Stimulated activated CD8-positive, alpha-beta memory T cell treated with anti-CD3 and anti-CD28 coated beads, Interleukin-12 subunit alpha, Interleukin-12 subunit beta, amount 100 ng/mL, for 24 hours (primary cell): ENCODE data around the gene CD200R1L.

ENCODE experiments used
- DNase-seq: peaks from one replicate; pipeline ENCODE4 v3.0.0-alpha.2; 2020; ENCODE audit errors: extremely low read depth

Gene CD200R1L

DNA sequence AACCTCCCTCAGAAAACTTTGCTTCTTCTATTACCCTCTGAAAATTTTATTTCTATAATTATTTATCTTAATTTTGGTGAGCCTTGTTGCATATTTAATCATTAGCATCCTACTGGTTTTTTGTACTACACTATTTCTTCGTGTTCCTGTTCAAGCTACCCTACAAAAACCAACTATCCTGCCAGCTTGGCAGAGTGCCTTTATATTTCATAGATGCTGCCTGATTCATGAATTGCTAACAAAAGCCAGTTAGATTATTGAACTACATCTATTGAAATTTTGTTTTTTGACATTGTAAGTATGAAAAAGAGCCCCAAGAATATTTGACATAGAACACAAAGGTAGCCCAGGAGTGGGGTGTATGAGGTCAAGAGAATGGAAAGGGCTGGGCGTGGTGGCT lies 78.9 kb downstream of the CD200R1L start:
- DNase-seq, result no peak

DNA sequence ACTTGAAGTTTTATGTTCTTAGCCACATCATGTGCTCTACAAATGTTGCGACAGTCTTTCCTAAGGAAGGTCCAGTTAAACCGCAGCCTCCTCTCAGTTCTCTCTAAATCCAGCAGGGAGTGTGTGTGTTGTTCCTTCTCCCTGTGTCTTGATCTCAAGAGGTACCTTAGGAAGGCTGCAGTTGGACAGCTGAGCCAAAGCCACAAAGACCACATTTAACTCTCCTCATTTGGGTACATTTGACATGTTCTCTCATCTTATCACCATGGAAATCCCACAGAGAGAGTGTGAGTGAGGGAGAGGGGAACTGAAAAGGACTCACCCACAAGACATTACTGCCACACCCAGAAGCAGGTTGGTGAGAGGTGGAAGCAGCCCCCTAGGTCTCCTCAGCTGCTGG lies 79.5 kb downstream of the CD200R1L start:
- DNase-seq, result no peak
